ENCODE measurements around the gene LYZL1.
"Not testable (repeated sequence)": the region's sequence is repeated elsewhere in the genome, so short reads cannot be mapped to it uniquely, and the experiment has no call there.

Gene LYZL1

GRCh38 chr10:29308142-29308541 lies 19.3 kb downstream of the LYZL1 start:
- DNase-seq (ENCODE audit: low read depth): not testable (repeated sequence)

- DNase-seq (ENCODE audit: low read depth): no peak
Measured at GRCh38 chr10:29309465-29309864, 20.6 kb downstream of the LYZL1 start.

- DNase-seq (ENCODE audit: low read depth): not testable (repeated sequence)
Measured at GRCh38 chr10:29310463-29310862, 21.6 kb downstream of the LYZL1 start.

- DNase-seq (ENCODE audit: low read depth): no peak
Measured at GRCh38 chr10:29313071-29313470, 24.2 kb downstream of the LYZL1 start.

- DNase-seq (ENCODE audit: low read depth): no peak
Measured at GRCh38 chr10:29314726-29315125, 25.9 kb downstream of the LYZL1 start.

GRCh38 chr10:29315814-29316213 lies 26.9 kb downstream of the LYZL1 start:
- DNase-seq (ENCODE audit: low read depth): no peak

GRCh38 chr10:29316308-29317026 lies 27.6 kb downstream of the LYZL1 start:
- DNase-seq (ENCODE audit: low read depth): no peak

- no peak for DNase-seq (ENCODE audit: low read depth)
Measured at GRCh38 chr10:29317027-29317420, 28.2 kb downstream of the LYZL1 start.

GRCh38 chr10:29317423-29318021 lies 28.7 kb downstream of the LYZL1 start:
- no peak for DNase-seq (ENCODE audit: low read depth)

GRCh38 chr10:29318141-29319071 lies 29.5 kb downstream of the LYZL1 start:
- not testable (repeated sequence) for DNase-seq (ENCODE audit: low read depth)

GRCh38 chr10:29319205-29319781 lies 30.4 kb downstream of the LYZL1 start:
- no peak for DNase-seq (ENCODE audit: low read depth)

GRCh38 chr10:29320680-29321121 lies 31.8 kb downstream of the LYZL1 start:
- DNase-seq (ENCODE audit: low read depth): not testable (repeated sequence)

GRCh38 chr10:29321656-29322055 lies 32.8 kb downstream of the LYZL1 start:
- no peak for DNase-seq (ENCODE audit: low read depth)

GRCh38 chr10:29322918-29323317 lies 34.0 kb downstream of the LYZL1 start:
- no peak for DNase-seq (ENCODE audit: low read depth)

GRCh38 chr10:29323367-29323766 lies 34.5 kb downstream of the LYZL1 start:
- DNase-seq (ENCODE audit: low read depth): no peak

- no peak for DNase-seq (ENCODE audit: low read depth)
Measured at GRCh38 chr10:29324220-29324841, 35.5 kb downstream of the LYZL1 start.

- DNase-seq (ENCODE audit: low read depth): no peak
Measured at GRCh38 chr10:29326299-29326698, 37.4 kb downstream of the LYZL1 start.

GRCh38 chr10:29326886-29327745 lies 38.2 kb downstream of the LYZL1 start:
- DNase-seq (ENCODE audit: low read depth): no peak

- no peak for DNase-seq (ENCODE audit: low read depth)
Measured at GRCh38 chr10:29327746-29328102, 38.9 kb downstream of the LYZL1 start.

GRCh38 chr10:29328983-29329382 lies 40.1 kb downstream of the LYZL1 start:
- no peak for DNase-seq (ENCODE audit: low read depth)

GRCh38 chr10:29329420-29329819 lies 40.5 kb downstream of the LYZL1 start:
- no peak for DNase-seq (ENCODE audit: low read depth)

Data from stimulated activated CD8-positive, alpha-beta memory T cell treated with anti-CD3 and anti-CD28 coated beads, Interleukin-7, amount 100 ng/mL, for 24 hours (primary cell).